T-helper 1 cell treated with Interleukin-12 subunit alpha and Interleukin-12 subunit beta and Interleukin-4 antibody, amounts not matched to agents 30 ng/mL and 1 ng/mL, for 36 hours (primary cell): ENCODE measurements around the gene EIF4EBP3. TPM values are rescaled to one million over a fixed set of nuclear protein-coding genes. Genes with fewer than 3 reads are reported as not detected.

Experiments
- intact Hi-C: fragments of 100-400 bp; cut with micrococcal nuclease; formaldehyde crosslinking; loops from one replicate; pipeline ENCODE4 v1.15.1; 2024
- total RNA-seq: library from RNA; stranded (reverse); gene quantifications from 2 replicates; pipeline ENCODE4 v1.2.3, GENCODE V29; 2022

Gene EIF4EBP3
- 9.4 and 10.3 TPM in 2 replicates for total RNA-seq

DNA sequence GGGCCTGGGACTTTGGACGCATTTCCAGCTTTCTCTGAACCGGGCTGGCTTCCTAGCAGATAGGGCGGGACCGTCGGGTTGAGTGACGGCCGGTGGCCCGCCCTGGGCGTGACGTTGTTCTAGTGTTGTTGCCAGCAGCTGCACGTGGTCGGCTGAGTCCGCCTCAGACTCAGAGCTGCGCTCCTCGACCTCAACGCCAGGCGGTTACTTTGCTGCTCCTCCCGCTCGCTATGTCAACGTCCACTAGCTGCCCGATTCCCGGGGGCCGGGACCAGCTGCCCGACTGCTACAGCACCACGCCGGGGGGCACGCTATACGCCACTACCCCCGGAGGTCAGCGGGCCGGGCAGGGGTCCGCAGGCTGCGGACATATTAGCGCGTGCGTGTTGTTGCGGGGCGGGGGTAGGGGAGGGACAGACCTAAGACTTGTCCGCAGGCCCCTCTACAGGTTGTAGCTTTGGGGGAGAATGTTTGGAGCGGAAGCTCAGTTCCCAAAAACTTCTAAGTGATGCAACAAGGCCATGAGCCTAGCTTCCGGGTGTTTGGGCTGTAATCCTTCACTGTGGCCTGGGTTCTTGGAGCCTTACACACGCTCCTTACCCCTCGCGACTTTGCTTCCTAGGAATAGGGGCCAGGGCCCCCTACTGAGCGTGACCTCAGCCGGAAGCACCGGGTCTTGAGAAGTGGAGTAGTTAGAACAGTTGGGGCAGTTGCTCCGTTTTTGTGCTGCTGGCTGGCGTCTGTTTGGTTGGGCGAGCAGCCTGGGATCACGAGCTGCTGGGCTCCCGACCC lies at the start of gene EIF4EBP3:
Gene EIF4EBP3, plus strand, starts transcription at position 155 of the 792 bp plus-strand sequence. Its CDS starts 76 bp downstream, at position 231.
- intact Hi-C loops, result loop anchor here (1.0 to 5.0 kb wide), 11 partner anchors 10 to 305 kb away; partner anchors contain the start of genes ANKHD1, APBB3, HARS1 and HARS2

DNA sequence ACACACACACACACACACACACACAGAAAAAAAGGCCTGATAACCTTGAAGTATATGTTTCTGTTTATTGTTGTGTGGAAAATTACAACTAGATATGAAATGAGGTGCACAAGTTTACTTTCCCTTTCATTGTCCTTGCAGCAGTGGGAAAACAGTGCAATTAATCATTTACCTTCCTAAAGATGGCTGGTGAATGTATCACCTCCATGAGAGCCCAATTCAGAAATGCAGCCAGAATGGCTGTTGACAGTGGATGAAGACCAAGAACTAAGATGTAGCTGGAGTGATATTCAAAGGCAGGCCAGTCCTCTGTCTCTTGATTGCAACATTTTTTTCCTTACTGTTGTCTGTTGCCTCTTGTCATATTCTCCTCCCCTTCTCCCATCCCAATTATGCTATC lies 49.6 kb upstream of the EIF4EBP3 start:
- intact Hi-C loops, result no loop called here

DNA sequence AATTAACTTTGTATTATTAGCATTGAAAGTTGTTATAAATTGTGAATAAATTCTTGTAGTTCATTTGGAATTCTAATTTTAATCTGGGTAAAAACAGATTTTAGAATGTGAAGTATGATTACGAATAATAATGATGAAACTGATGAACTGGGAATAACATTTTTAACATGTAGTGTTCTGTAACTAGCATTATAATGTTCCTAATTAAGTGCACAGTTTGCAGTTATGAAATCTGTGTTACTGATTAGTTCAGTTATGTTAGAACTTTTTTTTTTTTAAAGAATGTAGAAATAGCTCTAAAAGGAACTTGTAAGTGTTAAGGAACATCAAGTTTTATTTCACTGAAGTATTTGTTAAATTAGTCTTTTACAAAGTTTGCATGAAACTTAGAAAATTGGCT lies 48.9 kb upstream of the EIF4EBP3 start:
- intact Hi-C loops, result no loop called here

DNA sequence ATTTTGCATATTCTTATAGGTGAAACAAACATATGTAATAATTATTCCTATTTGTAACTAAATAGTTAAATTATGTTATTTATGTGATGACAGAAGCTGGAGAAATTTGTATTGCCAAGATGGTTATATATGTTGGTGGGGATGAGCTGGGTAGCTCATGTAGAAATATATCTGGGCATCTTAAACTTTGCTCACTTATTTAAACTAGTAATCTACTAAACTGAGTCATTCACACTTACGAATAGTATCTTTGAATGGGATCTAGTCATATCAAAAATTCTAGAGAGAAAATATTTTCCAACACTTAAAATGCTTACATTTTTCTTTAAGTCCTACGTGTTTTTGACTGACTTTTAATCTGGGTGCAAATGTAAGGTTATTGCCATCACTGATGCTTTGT lies 44.6 kb upstream of the EIF4EBP3 start:
- intact Hi-C loops, result no loop called here

DNA sequence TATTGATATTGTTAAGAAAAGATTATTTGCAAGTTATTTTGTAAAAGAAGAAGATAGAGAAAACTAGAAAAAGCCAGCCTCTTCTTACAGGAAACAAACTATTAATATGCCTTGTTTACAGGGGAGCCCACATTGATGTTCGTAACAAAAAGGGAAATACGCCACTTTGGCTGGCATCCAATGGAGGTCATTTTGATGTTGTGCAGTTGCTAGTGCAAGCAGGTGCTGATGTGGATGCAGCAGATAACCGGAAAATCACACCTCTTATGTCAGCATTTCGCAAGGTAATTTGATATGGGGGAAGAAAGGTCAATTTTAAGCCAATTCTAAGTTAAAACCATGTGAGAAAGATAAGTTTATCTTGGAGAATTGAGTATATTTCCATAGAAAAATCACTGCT lies 37.6 kb upstream of the EIF4EBP3 start:
- intact Hi-C loops, result no loop called here

DNA sequence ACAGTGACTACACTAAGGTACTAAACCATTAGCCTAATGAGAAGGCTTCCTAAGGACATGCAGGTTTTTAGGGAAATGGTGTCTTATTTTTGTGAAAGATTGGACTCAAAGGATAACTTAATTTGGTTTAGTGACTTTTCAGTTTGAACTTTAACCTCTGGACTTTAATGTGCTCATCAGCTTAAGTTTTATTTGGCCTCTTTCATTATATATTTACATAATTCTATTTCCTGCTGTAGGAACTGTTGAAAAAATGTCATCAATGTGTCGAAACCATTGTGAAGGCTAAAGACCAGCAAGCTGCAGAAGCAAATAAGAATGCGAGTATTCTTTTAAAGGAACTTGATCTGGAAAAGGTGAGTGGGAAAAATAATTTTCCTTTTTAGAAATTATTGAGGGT lies 34.3 kb upstream of the EIF4EBP3 start:
- intact Hi-C loops, result no loop called here

DNA sequence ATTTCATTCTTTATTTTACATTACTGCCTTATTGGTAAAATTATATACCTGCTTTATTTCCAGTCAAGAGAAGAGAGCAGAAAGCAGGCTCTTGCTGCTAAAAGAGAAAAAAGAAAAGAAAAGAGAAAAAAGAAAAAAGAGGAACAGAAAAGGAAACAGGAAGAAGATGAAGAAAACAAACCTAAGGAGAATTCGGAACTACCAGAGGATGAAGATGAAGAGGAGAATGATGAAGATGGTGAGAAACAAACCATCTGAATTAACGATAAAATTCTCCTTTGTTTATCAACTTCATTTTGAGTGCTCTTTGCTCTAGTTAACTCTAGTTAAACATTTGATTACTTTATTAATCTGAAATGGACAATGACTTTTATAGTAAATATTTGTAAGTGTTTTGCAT lies 23.5 kb upstream of the EIF4EBP3 start:
- intact Hi-C loops, result no loop called here

DNA sequence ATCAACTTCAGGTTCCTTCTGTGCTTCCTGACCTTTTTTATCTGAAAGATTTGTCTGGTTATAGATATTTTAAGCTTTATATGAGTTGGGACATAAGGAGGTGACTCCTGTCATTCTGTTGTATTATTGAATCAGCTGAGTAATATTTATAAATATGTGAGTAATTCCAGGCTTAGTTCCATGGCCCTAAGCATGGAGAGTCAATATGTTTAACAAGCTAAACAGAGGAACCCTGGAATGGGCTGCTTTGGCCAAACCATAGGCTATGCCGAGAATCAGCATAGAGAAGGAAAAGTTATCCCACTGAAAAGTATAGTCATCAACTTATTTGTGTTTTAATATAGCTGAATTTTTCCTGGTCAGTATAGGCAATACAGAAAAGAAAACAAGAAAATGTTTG lies 7.2 kb upstream of the EIF4EBP3 start:
- intact Hi-C loops, result no loop called here

DNA sequence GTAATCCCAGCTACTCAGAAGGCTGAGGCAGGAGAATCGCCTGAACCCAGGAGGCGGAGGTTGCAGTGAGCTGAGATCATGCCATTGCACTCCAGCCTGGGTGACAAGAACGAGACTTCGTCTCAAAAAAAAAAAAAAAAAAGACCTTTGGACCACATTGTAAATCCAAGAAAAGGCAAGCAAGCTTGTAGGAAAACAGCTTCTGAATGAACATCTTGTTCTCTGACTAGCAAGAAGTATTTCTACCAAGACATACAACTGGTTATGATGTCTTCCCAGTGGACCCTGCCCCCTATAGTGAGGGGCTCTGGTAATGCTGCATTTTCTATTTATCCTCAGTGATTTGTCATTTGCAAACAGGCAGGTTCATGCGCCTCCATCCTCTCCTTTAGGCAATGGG lies 4.5 kb upstream of the EIF4EBP3 start:
- intact Hi-C loops, result no loop called here

DNA sequence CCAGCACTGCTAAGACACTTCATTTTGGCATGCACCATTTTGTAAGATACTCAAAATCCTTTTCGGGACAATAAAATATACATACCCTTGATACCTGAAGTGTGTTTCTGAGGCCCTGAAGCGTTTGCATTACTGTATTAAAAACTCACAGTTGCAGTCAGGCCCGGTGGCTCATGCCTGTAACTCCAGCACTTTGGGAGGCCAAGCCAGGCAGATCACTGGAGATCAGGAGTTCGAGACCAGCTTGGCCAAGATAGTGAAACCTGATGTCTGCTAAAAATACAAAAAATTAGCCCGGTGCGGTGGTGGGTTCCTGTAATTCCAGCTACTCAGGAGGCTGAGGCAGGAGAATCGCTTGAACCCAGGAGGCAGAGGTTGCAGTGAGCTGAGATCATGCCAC lies 2.5 kb upstream of the EIF4EBP3 start:
- intact Hi-C loops, result loop anchor here (5.0 kb wide), 1 partner anchor 303 kb away; no protein-coding TSS in a partner anchor

DNA sequence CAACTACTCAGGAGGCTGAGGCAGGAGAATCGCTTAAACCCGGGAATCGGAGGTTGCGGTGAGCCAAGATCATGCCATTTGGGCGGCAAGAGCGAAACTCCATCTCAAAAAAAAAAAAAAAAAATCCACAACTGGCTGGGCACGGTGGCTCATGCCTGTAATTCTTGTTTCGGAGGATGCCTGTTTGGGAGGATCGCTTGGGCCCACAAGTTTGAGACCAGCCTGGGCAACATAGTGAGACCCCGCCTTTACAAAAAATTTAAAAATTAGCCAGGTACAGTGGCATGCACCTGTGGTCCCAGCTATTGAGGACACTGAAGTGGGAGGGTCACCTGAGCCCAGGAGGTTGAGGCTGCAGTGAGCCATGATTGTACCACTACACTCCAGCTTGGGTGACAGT lies 1.9 kb upstream of the EIF4EBP3 start:
- intact Hi-C loops, result loop anchor here (2.0 to 5.0 kb wide), 2 partner anchors 173 to 303 kb away; no protein-coding TSS in a partner anchor

DNA sequence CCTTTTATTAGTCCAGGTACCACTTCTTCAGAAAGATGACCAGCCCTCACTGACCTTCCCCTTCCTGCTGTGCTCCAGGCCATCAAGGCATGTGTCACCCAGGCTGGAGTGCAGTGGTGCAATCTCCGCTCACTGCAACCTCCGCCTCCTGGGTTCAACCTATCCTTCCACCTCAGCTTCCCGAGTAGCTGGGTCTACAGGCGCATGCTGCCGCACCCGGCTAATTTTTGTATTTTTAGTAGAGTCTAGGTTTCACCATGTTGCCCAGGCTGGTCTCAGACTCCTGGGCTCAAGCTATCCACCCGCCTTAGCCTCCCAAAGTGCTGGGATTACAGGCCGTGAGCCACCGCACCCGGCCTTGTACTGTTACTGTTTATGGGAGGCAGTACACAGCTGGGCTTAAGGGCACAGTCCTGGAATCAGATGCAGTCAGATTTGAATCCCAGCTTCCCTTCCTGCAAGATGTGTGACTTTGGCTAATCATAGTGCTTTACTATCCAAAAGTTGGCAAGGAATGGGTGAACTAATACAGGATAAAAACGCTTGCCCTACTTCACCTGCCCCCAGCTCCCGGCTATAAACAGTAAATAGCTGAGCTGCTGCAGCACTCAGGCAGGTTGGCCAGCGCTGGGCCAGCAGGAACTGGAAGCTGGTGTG lies 483 bp upstream of the EIF4EBP3 start:
- intact Hi-C loops, result loop anchor here (1.0 to 5.0 kb wide), 11 partner anchors 10 to 305 kb away; partner anchors contain the start of genes ANKHD1, APBB3, HARS1 and HARS2

DNA sequence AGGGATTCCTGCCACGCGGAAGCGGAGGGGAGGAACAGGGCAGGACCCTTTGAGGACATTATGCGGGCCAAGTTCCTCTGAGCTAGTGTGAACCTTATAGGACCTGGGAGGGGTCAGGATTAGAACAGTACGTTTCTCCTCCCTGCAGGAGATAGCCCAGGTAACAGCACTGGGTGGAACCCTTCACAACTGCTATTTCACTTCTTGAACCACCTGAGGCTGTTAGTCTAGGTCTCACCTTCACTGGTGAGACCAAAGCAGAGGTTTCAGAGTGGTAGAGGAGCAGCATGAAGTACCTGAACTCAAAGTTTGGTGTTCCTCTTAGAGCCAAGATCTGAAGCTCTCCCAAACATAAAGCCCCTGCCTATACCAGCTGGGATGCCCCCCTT lies 832 bp downstream of the EIF4EBP3 start:
- intact Hi-C loops, result loop anchor here (5.0 kb wide), 1 partner anchor 306 kb away; no protein-coding TSS in a partner anchor

DNA sequence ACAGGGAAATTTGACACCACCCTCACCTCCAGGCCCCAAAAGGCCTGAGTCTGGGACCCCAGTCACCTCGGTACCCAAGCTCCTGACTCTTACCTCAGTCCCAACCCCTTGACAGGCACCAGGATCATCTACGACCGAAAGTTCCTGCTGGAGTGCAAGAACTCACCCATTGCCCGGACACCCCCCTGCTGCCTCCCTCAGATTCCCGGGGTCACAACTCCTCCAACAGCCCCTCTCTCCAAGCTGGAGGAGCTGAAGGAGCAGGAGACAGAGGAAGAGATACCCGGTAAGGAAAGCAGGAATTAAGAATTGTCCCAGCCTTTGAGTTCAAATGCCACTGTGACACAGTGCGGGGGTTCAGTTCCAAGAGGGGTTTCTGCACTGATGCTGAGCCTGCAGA lies 1.3 kb downstream of the EIF4EBP3 start:
- intact Hi-C loops, result loop anchor here (5.0 kb wide), 1 partner anchor 306 kb away; no protein-coding TSS in a partner anchor

DNA sequence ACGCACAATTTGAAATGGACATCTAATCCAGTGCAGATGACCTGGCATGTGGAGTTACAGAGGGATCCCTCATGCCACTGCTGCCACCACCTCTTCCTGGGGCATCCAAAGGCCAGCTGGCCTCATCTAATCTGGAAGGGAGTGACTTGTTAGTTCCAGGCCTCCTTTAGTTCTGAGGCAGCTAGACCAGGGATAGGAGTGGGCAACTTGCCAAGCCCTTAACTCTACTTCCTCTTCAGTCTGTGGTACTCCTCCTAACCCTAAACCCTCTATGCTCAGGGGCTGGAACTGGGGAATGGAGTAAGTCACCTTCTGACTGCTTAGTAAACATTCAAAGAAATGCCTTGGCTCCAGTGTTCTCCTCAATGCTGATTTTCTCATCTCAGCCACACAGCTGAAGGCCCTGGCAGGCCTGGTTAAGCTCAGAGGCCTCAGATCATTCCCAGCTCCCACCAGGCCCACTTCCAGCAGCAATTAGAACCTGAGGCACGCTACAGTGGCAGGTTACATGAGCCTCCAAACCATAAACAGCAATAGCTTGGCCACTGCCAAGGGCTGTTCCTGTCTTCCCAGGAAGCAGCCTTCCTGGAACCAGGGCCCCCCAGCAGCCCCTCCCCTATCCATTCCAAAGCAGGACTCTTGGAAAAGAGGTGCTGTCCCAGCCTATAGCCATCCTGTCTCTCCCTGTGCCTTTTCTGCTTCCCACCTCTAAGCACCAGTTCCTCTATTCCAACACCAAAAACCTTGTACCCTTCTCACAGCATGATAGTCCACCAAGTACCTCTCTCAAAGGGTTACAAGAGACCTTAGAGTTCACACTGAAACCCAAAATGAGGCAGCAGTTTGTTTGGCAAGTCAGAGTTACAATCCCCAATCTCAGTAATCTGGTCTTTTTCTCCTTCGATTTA lies 2.0 kb downstream of the EIF4EBP3 start:
- intact Hi-C loops, result loop anchor here (5.0 to 10.0 kb wide), 2 partner anchors 307 to 1255 kb away; partner anchors contain the start of gene MATR3

DNA sequence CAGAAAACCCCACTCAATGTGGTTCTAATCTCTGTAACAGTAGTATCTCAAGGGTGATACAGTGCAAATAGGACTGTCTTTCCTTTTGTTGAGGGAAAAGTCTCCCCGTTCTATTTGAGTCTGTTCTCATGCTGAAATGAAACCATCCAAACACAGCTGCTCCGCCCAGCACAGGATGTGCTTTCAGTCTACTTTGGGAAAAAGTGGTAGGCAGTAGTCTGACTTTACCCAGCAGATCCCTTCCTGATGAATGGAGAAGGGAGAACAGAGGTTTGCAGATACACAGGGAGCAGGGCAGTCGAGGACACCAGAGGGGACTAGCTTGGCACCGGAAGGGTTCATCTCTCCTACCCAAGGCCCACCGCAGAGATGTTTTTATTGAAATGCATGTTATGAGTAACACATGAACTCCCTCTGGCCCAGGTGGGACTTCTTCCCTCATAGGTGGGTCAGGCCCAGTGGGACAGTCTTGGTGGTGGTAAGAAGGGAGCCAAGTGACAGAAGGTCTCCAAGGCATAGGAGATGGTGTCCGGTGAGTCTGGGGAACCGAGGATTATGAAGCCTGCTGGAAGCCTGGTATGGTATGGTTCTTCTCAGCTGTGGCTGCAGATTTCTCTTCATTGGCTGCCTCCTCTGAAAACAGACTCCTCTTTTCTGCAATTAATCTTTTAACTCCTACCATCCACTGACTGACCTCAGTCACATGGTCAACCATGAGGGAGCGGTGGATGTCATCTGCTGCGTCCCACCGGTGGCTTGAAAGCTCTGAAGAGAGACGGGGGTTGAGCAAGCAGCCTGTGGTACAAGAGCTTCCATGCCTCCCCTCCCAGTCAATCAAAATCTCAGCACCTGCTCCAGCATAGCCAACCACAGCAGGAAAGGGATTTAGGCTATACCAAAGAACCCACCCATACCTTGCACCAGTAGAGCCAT lies 3.0 kb downstream of the EIF4EBP3 start:
- intact Hi-C loops, result loop anchor here (10.0 kb wide), 1 partner anchor 1256 kb away; the partner anchor contains the start of gene MATR3

DNA sequence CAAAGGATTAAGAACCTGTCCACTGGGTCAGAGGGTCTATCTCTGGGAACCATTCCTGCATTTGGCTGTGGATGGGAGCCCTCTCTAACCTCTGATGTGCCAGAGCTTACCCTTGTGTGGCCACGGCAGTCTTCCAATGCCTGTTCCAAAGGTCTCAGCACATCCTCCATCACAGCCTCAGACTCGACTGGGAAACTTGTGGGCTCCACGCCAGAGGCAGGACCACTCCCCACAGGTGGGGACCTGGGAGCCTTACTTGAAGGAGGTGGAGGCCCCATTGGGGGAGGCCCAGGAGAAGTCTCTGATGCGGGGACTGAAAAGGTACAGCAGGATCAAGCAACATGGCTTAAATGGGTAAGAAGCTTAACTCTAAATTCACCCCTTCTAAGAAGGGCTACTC lies 4.4 kb downstream of the EIF4EBP3 start:
- intact Hi-C loops, result loop anchor here (10.0 kb wide), 1 partner anchor 1257 kb away; the partner anchor contains the start of gene MATR3

DNA sequence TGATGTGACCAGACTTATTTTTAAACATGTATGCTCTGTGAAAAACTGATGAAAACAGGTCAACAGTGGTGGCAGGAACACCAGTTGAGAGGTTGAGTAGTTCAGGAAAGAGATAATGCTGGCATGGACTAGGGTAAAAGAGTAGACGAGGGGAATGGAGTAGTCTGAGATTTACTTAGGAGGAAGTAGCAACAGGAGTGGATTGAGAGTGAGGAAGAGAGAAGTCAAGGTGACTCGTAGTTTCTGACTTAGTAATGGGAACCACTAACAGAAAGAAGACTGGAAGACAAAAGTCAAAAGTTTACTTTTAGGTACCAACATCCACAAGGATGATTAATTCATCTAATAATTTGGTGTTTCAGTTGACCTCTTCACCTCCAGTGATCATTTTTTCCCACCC lies 6.2 kb downstream of the EIF4EBP3 start:
- intact Hi-C loops, result loop anchor here (10.0 kb wide), 1 partner anchor 1259 kb away; the partner anchor contains the start of gene MATR3

DNA sequence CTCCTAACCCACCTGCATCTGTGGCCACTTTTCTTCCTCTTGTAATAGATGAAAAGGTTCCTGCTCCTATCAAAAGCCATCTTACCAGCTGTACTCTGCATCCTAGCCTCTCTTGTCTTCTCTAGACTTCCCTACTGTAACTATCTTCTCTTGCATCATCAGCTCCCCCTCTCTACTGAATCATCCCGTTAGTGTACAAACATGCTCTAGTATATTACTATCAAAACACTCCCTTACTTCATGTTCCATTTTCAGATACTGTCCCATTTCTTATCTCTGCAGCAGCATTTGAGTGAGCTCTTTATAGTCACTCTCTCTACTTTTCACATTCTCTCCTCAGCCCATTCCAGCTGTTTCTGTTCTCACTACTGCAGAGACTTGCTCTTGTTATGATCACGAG lies 7.0 kb downstream of the EIF4EBP3 start:
- intact Hi-C loops, result loop anchor here (10.0 kb wide), 1 partner anchor 1260 kb away; the partner anchor contains the start of gene MATR3
